Liver (tissue), 3 donors: ENCODE data around the gene DGCR2.

Experiments used
- EGR1 ChIP-seq, 2 donors: IDR thresholded peaks; 2 replicates each; pipeline ENCODE4 v1.6.1; 2016 to 2018; ENCODE audit warnings: antibody characterized with exemption in 2 of 2, low read depth in 2 of 2
- MAX ChIP-seq: IDR thresholded peaks from 2 replicates; pipeline ENCODE4 v1.6.1; 2016; ENCODE audit warnings: antibody characterized with exemption
- TF ChIP-seq, protein P1 (sequence below): fragments of 150-350 bp; IDR thresholded peaks from 2 replicates; pipeline ENCODE4 v1.5.1; 2017; ENCODE audit warnings: improper control_type of control experiment, low read depth, low read length; ENCODE audit not compliant: missing input control
- TF ChIP-seq, protein P2 (sequence below): IDR thresholded peaks from 2 replicates; pipeline ENCODE4 v1.6.1; 2016; ENCODE audit warnings: antibody characterized with exemption
- donor health status: healthy.
- donor health status: healthy.

DNA sequence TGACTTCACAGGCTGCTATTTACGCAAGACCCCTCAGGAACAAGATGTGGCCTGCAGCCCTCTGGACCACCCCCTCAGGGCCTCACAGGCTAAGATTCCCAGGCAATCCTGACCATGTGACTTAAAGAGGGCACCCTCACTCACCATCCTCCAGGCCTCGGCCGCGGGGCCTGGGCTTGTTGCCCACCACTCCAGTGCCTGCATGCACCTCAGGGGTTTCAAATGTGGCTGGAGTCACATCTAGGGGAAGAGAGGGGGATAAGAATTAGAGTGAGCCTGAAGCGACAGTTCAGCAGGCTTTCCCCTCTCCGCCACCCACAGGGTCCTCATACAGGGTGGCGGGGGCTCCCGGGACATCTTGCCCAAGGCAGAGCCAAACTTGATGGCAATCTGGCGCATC is 20.2 kb upstream of the DGCR2 start:
- TF ChIP-seq, protein P1, sequence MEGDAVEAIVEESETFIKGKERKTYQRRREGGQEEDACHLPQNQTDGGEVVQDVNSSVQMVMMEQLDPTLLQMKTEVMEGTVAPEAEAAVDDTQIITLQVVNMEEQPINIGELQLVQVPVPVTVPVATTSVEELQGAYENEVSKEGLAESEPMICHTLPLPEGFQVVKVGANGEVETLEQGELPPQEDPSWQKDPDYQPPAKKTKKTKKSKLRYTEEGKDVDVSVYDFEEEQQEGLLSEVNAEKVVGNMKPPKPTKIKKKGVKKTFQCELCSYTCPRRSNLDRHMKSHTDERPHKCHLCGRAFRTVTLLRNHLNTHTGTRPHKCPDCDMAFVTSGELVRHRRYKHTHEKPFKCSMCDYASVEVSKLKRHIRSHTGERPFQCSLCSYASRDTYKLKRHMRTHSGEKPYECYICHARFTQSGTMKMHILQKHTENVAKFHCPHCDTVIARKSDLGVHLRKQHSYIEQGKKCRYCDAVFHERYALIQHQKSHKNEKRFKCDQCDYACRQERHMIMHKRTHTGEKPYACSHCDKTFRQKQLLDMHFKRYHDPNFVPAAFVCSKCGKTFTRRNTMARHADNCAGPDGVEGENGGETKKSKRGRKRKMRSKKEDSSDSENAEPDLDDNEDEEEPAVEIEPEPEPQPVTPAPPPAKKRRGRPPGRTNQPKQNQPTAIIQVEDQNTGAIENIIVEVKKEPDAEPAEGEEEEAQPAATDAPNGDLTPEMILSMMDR, result no peak
- TF ChIP-seq EGR1 (IDR thresholded peaks at IDR 0.05; ENCODE audit: low read depth in 2 of 2) (no peak), MAX (no peak)
- TF ChIP-seq, protein P2, sequence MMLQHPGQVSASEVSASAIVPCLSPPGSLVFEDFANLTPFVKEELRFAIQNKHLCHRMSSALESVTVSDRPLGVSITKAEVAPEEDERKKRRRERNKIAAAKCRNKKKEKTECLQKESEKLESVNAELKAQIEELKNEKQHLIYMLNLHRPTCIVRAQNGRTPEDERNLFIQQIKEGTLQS, result no peak
